GM12891 (cell line): Measurements from ENCODE around the gene ANXA6.

Experiments
- POLR2A ChIP-seq: IDR thresholded peaks from 2 replicates; pipeline ENCODE4 v1.6.1; 2011; ENCODE audit warnings: low read depth, low read length, control low read depth
- POLR2AphosphoS5 ChIP-seq: IDR thresholded peaks from 2 replicates; pipeline ENCODE4 v1.6.1; 2011; ENCODE audit warnings: low read depth, low read length, control low read depth
- POU2F2 ChIP-seq: IDR thresholded peaks from 2 replicates; pipeline ENCODE4 v1.6.1; 2011; ENCODE audit warnings: low read depth, mild to moderate bottlenecking, control low read depth, low read length, moderate library complexity
- SPI1 ChIP-seq: IDR thresholded peaks from 2 replicates; pipeline ENCODE4 v1.6.1; 2011; ENCODE audit warnings: low read depth, low read length, control low read depth
- TAF1 ChIP-seq: IDR thresholded peaks from 2 replicates; pipeline ENCODE4 v1.6.1; 2011; ENCODE audit warnings: low read depth, low read length, control low read depth

DNA sequence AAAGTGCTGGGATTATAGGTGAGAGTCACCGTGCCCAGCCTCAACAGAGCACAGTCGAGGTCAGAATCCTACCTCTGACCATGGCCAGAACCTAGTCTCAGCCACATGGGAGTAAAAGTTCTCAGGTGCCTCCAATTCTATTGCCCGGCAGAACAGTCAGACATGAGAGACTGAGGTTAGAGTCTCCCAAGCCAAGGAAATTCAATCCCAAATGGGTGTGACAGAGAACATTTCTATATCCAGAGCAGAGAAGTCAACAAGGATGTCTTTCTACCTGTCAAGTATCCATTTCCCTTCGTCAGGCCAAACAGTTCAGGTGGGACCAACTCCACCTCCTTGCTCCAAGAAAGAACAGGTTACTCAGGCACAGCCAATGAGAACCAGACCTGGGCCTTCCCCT is 10.5 kb downstream of the ANXA6 start:
- no peak for TF ChIP-seq POLR2A
- TF ChIP-seq POLR2AphosphoS5 = no peak
- no peak for TF ChIP-seq TAF1
- TF ChIP-seq POU2F2 = no peak
- TF ChIP-seq SPI1 = no peak
